GM12892 (cell line): ENCODE results near the gene TXLNG.

Experiments used
- DNase-seq: peaks from one replicate; pipeline ENCODE4 v3.0.0; 2011; ENCODE audit not compliant: insufficient read length
- FAIRE-seq: peaks from 2 replicates; lab custom pipeline; 2011; peaks lifted over from hg19 to GRCh38; lab: Jason Lieb, UNC
- POLR2A ChIP-seq: IDR thresholded peaks from 2 replicates; pipeline ENCODE4 v1.6.1; 2011; ENCODE audit warnings: low read depth, low read length, control low read depth
- POLR2AphosphoS5 ChIP-seq: IDR thresholded peaks from 2 replicates; pipeline ENCODE4 v1.6.1; 2011; ENCODE audit warnings: low read depth, low read length, control low read depth
- TAF1 ChIP-seq: IDR thresholded peaks from 2 replicates; pipeline ENCODE4 v1.6.1; 2011; ENCODE audit warnings: low read depth, mild to moderate bottlenecking, control low read depth, low read length, borderline replicate concordance

Gene TXLNG

GRCh38 chrX:16870095-16870861, 84.0 kb downstream of the TXLNG start, which contains the start of gene RBBP7:
RBBP7 (minus strand) TSS chrX:16870362; CDS start chrX:16870053, 309 bp downstream.
- peak; percentile 97 for FAIRE-seq
- peak; percentile 76 for DNase-seq
- TF ChIP-seq POLR2AphosphoS5: peak; percentile 43; the same call in 1 of the 2 replicates
- 0 out of 2 replicates have a peak, but pooled peaks have one; percentile 15 for TF ChIP-seq TAF1
- peak; percentile 64 for TF ChIP-seq POLR2A

GRCh38 chrX:16870862-16871815, 84.9 kb downstream of the TXLNG start:
- FAIRE-seq: no peak
- no peak for DNase-seq
- 0 out of 2 replicates have a peak, but pooled peaks have one; percentile 14 for TF ChIP-seq TAF1
- no peak for TF ChIP-seq POLR2AphosphoS5
- TF ChIP-seq POLR2A: no peak

DNA sequence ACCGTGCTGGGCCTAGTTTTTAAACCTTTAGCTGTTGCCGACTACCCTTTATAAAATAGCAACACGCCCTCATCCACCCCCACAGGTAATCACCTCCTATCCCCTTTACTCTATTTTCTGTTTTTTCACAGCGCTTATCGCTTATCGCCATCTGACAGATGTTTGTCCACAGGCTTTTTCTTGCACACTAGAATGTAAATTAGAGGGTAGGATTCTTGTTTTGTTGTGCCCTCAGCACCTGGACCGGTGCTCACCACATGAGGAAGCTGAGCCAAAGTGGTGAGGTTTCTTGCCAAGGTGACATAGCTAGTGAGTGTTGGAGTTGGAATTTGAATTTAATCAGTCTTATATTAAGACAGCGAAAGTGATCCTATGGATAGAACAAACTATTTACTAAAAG, 86.8 kb downstream of the TXLNG start:
- TF ChIP-seq TAF1: no peak
- no peak for FAIRE-seq
- no peak for DNase-seq

DNA sequence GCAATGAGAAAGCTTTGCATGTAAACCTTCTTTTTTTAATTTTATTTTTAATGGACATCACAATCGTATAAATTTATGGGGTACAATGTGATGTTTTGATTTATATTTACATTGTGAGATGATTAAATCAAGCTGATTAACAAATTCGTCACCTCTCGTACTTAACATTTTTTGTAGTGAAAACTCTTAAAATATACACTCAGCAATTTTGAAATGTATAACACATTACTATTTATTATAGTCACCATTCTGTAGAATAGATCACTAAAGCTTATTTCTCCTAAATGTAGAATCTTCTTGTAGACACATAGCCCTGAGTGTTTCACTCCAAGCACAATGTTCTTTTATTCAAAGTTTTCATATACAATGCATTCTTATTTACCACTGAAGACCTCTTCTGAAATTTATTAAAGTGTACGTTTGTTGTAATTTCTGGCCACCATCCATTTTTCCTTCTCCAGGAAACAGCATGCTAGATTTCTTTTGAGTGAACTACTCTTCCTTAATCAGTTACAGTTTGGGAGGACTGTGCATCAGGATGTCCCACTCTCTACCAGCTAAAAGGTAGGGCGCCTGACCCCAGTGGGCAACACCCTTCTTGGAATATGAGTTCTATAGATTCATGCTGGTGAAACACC, 88.3 kb downstream of the TXLNG start:
- no peak for TF ChIP-seq TAF1
- no peak for TF ChIP-seq POLR2AphosphoS5
- TF ChIP-seq POLR2A: no peak
- no peak for FAIRE-seq
- DNase-seq: no peak

DNA sequence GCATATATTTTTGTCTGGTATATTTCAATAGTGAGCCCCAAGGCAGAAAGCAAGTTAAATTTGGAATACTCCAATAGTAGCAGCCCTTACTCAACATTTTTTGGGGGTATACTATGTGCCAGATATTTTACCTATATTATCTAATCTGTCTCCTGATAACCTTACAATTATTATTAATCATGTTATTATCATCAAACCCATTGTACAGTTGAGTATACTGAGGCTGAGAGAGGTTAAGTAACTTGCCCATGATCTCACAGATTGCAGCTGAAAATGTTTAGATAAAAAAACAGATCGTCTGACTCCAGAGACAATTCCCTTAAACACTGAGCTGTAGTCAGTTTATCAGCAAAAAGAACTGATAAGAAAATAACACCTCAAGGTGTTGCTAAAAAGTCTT, 90.4 kb downstream of the TXLNG start:
- TF ChIP-seq POLR2AphosphoS5: no peak
- TF ChIP-seq TAF1: no peak
- no peak for TF ChIP-seq POLR2A
- FAIRE-seq: no peak
- no peak for DNase-seq

DNA sequence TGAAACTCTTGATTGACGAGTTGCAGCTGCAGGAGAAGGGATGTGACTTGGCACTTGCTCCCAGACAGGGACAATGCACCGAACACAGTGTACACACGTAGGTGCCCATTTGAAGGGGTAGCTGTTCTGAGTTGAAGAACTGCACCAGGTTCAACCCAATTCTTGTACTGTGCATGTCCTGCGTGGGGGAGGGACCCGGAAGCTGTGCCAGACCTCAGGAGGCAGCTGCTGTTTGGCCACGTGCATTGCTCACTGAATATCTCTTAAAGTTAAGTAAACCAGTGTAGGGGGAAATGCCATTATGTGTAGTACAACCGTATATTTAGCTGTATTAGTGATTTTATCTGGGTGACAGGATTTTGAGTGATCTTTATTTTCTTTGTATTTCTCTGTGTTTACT, 95.9 kb downstream of the TXLNG start:
- FAIRE-seq (peak; percentile 58), DNase-seq (no peak)
- TF ChIP-seq POLR2AphosphoS5 (no peak), POLR2A (no peak), TAF1 (no peak)

DNA sequence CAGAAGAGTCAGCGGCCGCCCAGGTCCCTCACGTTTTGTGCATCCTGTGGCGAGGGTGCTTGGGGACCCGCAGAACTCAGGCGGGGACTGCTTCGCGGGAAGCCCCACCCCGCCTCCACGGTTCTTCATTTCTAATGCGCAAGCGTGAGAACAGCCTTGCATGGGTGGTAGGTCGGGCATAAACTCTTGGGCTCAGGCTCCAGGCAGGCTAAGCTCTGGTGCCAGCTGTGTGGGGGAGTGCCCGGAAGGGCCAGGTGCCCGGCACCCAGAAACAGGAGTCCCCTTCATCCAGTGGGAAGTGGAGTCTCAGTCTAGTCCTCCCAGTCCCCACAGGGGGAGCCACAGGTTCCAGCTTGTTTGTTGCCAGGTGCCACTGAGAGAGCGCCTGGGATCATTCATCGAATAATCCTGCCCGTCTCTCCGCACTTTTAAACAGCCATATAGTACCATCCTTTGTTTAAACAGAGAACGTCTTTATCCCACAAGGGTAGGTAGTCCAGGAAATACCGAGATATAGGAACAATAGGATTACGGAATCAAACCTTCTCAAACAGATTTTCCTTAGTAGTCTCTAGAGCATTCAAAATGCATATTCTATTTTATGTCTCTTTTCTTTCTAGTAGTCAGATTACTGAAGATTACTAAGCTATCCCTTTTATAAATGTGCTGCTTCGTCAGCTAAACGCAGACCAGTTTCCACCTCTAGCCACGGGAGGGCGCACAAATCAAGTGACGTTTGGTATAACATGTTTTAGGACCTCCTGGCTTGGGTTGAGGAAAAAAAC, 96.6 kb downstream of the TXLNG start:
- TF ChIP-seq POLR2A: no peak
- TF ChIP-seq POLR2AphosphoS5: no peak
- TF ChIP-seq TAF1: no peak
- FAIRE-seq (peak; percentile 89), DNase-seq (peak; percentile 30)

DNA sequence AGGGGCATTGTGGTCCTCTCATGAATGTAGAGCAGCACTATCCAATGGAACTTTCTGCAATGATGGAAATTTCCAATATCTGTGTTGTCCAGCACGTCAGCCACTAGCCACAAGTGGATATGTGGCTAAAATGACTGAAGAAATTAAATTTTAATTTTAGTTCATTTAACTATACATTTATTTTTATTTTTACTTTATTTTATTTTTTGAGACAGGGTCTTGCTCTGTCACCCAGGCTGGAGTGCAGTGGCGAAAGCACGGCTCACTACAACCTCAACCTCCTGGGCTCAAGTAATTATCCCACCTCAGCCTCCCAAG, 97.2 kb downstream of the TXLNG start:
- FAIRE-seq: no peak
- TF ChIP-seq POLR2A: no peak
- no peak for DNase-seq

- TF ChIP-seq POLR2AphosphoS5 (no peak), TAF1 (no peak), POLR2A (no peak)
- no peak for DNase-seq
- no peak for FAIRE-seq
Measured at GRCh38 chrX:16885628-16886027, 99.4 kb downstream of the TXLNG start.

DNA sequence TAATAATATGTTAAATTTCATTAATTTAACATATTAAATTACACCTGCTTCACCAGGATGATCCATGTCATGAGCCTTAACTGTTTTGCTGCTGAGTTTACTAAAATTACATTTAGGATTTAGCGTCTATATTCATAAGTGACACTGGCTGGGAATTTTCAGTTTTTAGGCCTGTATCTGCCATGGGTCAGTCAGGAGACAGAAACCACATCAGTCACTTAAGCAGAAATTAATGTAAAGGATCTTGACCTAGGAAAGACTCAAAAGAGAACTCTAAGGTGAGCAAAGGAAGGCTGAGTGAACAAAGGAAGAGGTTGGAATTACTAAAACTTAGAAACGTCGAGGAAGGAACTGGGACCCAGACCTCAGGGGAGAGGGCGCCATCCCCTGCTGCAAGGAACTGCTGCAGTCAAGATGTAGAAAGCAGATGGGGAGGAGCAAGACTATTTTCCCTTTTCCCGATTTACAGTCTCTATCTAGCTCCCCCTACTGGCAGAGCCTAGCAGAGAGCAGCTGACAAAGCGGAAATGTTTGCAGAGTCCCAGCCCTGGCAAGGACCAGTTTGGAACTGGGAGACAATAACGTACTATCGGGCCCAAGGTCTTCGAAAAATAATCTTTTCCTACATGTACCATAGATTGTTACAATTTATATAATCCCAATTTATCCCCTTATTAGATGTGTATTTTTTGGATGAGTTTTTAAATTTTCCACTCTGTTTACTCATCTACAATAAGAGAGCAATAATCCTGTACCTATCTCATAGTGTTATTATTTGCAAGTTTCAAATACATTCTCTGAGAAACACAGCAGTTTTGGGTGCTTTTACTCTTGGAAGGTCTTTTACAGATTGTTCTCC, 106.5 kb downstream of the TXLNG start:
- DNase-seq (peak; percentile 42), FAIRE-seq (peak; percentile 86)
- no peak for TF ChIP-seq POLR2AphosphoS5
- no peak for TF ChIP-seq TAF1
- TF ChIP-seq POLR2A: no peak
